Sigmoid colon (tissue), 4 donors: ENCODE measurements around the gene PERCC1.

Experiments used
- EP300 ChIP-seq, 4 donors: sonication (generic); formaldehyde crosslinking; IDR thresholded peaks; one replicate each; pipeline ENCODE4 v1.6.1; 2017; ENCODE audit warnings: antibody characterized with exemption in 4 of 4
- POLR2AphosphoS5 ChIP-seq, 4 donors: sonication (generic); formaldehyde crosslinking; IDR thresholded peaks; one replicate each; pipeline ENCODE4 v1.6.1; 2017; ENCODE audit warnings: antibody characterized with exemption in 4 of 4
- TF ChIP-seq, protein P1 (sequence below), 4 experiments: fragments of 450-650 bp in 3 of 4; fragments of 200-600 bp in 1 of 4; IDR thresholded peaks; one replicate each; pipeline ENCODE4 v1.5.1; 2016 to 2019; ENCODE audit warnings: antibody characterized with exemption in 4 of 4, mild to moderate bottlenecking in 3 of 4, moderate library complexity in 2 of 4

DNA sequence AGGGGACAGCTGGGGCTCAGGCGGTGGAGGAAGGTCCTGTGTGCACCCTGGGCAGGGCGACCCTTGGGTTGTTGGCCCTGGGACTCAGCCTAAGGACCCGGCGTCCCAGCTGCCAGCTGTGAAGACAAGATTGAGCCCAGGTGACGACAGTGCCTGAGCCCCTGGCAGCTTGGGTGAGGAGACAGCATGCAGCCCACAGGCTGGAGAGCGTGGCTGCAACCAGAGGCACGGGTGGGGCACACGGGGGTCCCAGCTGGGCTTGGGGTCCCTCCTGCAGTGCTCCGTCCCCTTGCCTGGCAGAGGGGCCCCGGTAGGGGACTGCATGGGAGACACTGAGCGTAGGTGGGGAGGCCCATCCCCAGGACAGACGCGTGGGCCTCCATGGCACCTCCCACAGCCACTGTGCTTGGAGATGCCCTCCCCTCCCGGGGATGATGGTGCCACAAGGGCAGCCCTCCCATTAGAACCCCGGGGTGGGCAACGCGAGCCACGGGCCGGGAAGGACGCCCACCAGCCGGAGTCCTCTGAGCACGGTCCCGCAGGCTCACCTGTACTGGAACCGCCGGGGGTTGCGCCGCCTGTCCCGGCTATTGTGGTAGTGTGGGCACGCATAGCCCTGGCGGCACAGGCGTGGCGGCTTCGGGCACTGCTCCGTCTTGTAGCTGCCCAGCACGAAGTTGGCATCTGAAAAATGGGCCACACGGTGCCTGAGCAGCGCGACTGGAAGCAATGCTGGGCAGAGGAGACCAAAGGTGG is 31.9 kb upstream of the PERCC1 start:
- TF ChIP-seq, protein P1, sequence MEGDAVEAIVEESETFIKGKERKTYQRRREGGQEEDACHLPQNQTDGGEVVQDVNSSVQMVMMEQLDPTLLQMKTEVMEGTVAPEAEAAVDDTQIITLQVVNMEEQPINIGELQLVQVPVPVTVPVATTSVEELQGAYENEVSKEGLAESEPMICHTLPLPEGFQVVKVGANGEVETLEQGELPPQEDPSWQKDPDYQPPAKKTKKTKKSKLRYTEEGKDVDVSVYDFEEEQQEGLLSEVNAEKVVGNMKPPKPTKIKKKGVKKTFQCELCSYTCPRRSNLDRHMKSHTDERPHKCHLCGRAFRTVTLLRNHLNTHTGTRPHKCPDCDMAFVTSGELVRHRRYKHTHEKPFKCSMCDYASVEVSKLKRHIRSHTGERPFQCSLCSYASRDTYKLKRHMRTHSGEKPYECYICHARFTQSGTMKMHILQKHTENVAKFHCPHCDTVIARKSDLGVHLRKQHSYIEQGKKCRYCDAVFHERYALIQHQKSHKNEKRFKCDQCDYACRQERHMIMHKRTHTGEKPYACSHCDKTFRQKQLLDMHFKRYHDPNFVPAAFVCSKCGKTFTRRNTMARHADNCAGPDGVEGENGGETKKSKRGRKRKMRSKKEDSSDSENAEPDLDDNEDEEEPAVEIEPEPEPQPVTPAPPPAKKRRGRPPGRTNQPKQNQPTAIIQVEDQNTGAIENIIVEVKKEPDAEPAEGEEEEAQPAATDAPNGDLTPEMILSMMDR (IDR thresholded peaks at IDR 0.05): no peak
- TF ChIP-seq EP300 (IDR thresholded peaks at IDR 0.05): no peak
- TF ChIP-seq POLR2AphosphoS5 (IDR thresholded peaks at IDR 0.05): no peak
